Esophagus (tissue), 2 donors: Measurements from ENCODE around the gene TMEM253. TPM values are rescaled to one million over a fixed set of nuclear protein-coding genes. Genes with fewer than 3 reads are reported as not detected.

Experiments used
- H3K27ac ChIP-seq, 2 donors: one replicate each; pipeline ENCODE4 v1.5.1; 2013; ENCODE audit warnings: low read depth in 2 of 2, mild to moderate bottlenecking in 2 of 2, inconsistent platforms in 1 of 2, low read length in 1 of 2, moderate library complexity in 1 of 2
- H3K27me3 ChIP-seq, 2 donors: one replicate each; pipeline ENCODE4 v1.6.1; 2013; ENCODE audit warnings: low read length in 2 of 2, control low read depth in 1 of 2, mild to moderate bottlenecking in 1 of 2; ENCODE audit not compliant: insufficient read depth in 2 of 2, control insufficient read depth in 1 of 2
- H3K36me3 ChIP-seq, 2 donors: one replicate each; pipeline ENCODE4 v1.6.1; 2013; ENCODE audit warnings: low read length in 1 of 2; ENCODE audit not compliant: control insufficient read depth in 2 of 2, insufficient read depth in 2 of 2
- H3K4me1 ChIP-seq, 2 donors: one replicate each; pipeline ENCODE4 v1.6.1; 2013; ENCODE audit warnings: low read length in 1 of 2; ENCODE audit not compliant: control insufficient read depth in 2 of 2, insufficient read depth in 2 of 2
- H3K4me3 ChIP-seq, 2 donors: one replicate each; pipeline ENCODE4 v1.5.1; 2013; ENCODE audit warnings: low read length in 2 of 2, mild to moderate bottlenecking in 2 of 2, low read depth in 1 of 2, moderate library complexity in 1 of 2
- H3K9me3 ChIP-seq, 2 donors: one replicate each; pipeline ENCODE4 v1.6.1; 2013; ENCODE audit warnings: mild to moderate bottlenecking in 2 of 2, low read depth in 1 of 2, low read length in 1 of 2, moderate library complexity in 1 of 2; ENCODE audit not compliant: control insufficient read depth in 2 of 2, insufficient read depth in 1 of 2
- WGBS, 2 donors: extraction: QIAGEN DNeasy Blood & Tissue Kit; methylation state at CpG; one replicate each; pipeline ENCODE4 v1.1.7; 2013; 5-methylcytosine and 5-hydroxymethylcytosine counted together
- polyA plus RNA-seq, 2 donors: library from polyadenylated mRNA; stranded (reverse); fragments of 200-250 nt; gene quantifications; one replicate each; pipeline ENCODE4 v1.2.3, GENCODE V29; 2013
- donor health status: healthy with polysubstance abuse.
- donor health status: Bipolar disorder and iron deficiency.

Gene TMEM253
- polyA plus RNA-seq, 2 donors = 1.6 to 1.8 TPM

- Histone ChIP-seq H3K27ac (peak overlapping the region; percentile 73 to 78), H3K4me1 (peaks cover 0 to 6% of the 10 kb centered on the region in 2 donors), H3K4me3 (peak overlapping the region; percentile 52 to 60), H3K36me3 (no peaks in the 10 kb centered on the region), H3K9me3 (no peaks in the 10 kb centered on the region), H3K27me3 (peaks cover 0 to 3% of the 10 kb centered on the region in 2 donors)
- 1% methylated on average over 23 of the region's 23 CpGs for WGBS, 2 donors
Observed at GRCh38 chr14:21070610-21071224, 30.1 kb upstream of the TMEM253 start.

- Histone ChIP-seq H3K27ac (peak overlapping the region; percentile 73 to 78), H3K4me3 (peak overlapping the region; percentile 52 to 60), H3K9me3 (no peaks in the 10 kb centered on the region), H3K4me1 (peaks cover 0 to 6% of the 10 kb centered on the region in 2 donors), H3K27me3 (peaks cover 0 to 3% of the 10 kb centered on the region in 2 donors), H3K36me3 (no peaks in the 10 kb centered on the region)
- 1 to 2% methylated on average over 30 to 37 of the region's 37 CpGs for WGBS, 2 donors
Observed at GRCh38 chr14:21071225-21072030, 29.4 kb upstream of the TMEM253 start.

DNA sequence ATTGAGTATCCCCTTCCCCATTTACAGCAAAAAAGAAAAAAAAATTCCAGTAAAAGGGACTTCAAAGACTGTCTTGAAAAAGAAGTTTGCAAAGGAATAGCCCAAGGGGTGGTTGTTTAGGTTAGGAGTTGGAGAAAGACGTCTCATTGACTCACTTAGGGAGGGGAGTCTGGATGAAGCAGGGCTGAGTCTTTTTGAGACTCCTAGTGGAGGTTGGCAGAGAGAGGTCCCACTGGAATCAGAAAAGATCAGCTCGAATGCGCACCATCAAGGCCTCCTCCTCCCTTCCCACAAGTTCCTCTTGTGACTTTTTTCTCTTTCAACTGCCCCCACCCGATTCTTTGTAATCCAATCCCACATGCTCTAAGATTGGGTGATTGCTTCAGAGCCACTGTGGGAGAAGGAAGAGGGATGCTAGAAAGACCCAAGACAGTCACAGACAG is 28.8 kb upstream of the TMEM253 start:
- no peaks in the 10 kb centered on the region for H3K9me3 ChIP-seq
- peaks cover 0 to 6% of the 10 kb centered on the region in 2 donors for H3K4me1 ChIP-seq
- peaks cover 0 to 3% of the 10 kb centered on the region in 2 donors for H3K27me3 ChIP-seq
- no peaks in the 10 kb centered on the region for H3K36me3 ChIP-seq
- H3K27ac ChIP-seq = peak overlapping the region in 1 of 2 donors; percentile 78
- no peak overlapping the region for H3K4me3 ChIP-seq
- WGBS, 2 donors = 43 to 54% methylated on average over 4 of the region's 4 CpGs

DNA sequence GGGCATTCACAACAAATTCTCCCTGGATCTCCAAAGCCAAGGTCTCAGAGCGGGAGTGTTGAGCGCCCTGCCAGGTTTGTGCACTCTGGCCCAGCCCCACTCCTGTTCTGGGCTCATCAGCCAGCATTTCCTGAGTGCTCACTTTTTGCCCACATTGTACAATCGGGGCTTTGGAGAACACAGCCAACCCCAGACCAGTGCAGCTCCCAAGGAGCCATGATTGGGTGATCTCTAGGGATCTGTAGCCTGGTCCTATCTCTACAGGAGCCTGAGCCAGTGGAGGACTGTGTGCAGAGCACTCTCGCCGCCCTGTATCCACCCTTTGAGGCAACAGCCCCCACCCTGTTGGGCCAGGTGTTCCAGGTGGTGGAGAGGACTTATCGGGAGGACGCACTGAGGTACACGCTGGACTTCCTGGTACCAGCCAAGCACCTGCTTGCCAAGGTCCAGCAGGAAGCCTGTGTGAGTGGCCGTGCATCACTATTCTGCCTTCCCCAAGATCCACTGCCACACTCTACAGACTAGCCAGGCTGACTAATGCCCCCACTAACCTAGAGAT is 28.0 kb upstream of the TMEM253 start:
- H3K27ac ChIP-seq = peak overlapping the region in 1 of 2 donors; percentile 54
- H3K36me3 ChIP-seq = no peaks in the 10 kb centered on the region
- peaks cover 0 to 6% of the 10 kb centered on the region in 2 donors for H3K4me1 ChIP-seq

GRCh38 chr14:21073921-21074320 is 26.9 kb upstream of the TMEM253 start:
- H3K27ac ChIP-seq = no peak overlapping the region
- H3K27me3 ChIP-seq = peaks cover 0 to 3% of the 10 kb centered on the region in 2 donors
- WGBS, 2 donors = 82 to 87% methylated on average over 9 of the region's 9 CpGs
- no peaks in the 10 kb centered on the region for H3K9me3 ChIP-seq
- peaks cover 0 to 6% of the 10 kb centered on the region in 2 donors for H3K4me1 ChIP-seq
- H3K36me3 ChIP-seq = no peaks in the 10 kb centered on the region
- no peak overlapping the region for H3K4me3 ChIP-seq

More for the DNA sequence above, 28.0 kb upstream of the TMEM253 start:
- Histone ChIP-seq H3K4me3 (no peak overlapping the region), H3K27me3 (peaks cover 0 to 3% of the 10 kb centered on the region in 2 donors), H3K9me3 (no peaks in the 10 kb centered on the region)
- 76 to 88% methylated on average over 9 of the region's 9 CpGs for WGBS, 2 donors

DNA sequence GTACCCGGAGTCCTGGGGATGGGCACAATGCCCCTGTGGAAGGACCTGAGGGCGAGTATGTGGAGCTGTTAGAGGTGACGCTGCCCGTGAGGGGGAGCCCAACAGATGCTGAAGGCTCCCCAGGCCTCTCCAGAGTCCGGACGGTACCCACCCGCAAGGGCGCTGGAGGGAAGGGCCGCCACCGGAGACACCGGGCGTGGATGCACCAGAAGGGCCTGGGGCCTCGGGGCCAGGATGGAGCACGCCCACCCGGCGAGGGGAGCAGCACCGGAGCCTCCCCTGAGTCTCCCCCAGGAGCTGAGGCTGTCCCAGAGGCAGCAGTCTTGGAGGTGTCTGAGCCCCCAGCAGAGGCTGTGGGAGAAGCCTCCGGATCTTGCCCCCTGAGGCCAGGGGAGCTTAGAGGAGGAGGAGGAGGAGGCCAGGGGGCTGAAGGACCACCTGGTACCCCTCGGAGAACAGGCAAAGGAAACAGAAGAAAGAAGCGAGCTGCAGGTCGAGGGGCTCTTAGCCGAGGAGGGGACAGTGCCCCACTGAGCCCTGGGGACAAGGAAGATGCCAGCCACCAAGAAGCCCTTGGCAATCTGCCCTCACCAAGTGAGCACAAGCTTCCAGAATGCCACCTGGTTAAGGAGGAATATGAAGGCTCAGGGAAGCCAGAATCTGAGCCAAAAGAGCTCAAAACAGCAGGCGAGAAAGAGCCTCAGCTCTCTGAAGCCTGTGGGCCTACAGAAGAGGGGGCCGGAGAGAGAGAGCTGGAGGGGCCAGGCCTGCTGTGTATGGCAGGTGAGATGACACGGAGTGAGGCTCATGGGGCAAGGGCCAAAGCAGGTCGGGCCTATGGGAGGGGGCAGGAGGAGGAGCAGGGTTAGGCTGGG is 26.2 kb upstream of the TMEM253 start:
- Histone ChIP-seq H3K4me3 (no peak overlapping the region), H3K27me3 (no peaks in the 10 kb centered on the region), H3K4me1 (no peaks in the 10 kb centered on the region), H3K36me3 (no peaks in the 10 kb centered on the region), H3K9me3 (no peaks in the 10 kb centered on the region), H3K27ac (no peak overlapping the region)
- WGBS, 2 donors = 86 to 90% methylated on average over 22 to 26 of the region's 26 CpGs

GRCh38 chr14:21075719-21076437 is 25.0 kb upstream of the TMEM253 start:
- H3K4me3 ChIP-seq = no peak overlapping the region

GRCh38 chr14:21077672-21078071 is 23.2 kb upstream of the TMEM253 start:
- 79 to 85% methylated on average over 2 of the region's 2 CpGs for WGBS, 2 donors
- no peaks in the 10 kb centered on the region for H3K4me1 ChIP-seq
- H3K36me3 ChIP-seq = peaks cover 0 to 7% of the 10 kb centered on the region in 2 donors
- H3K27ac ChIP-seq = no peak overlapping the region
- H3K9me3 ChIP-seq = no peaks in the 10 kb centered on the region
- no peak overlapping the region for H3K4me3 ChIP-seq
- no peaks in the 10 kb centered on the region for H3K27me3 ChIP-seq

More at GRCh38 chr14:21075719-21076437, 25.0 kb upstream of the TMEM253 start:
- H3K4me1 ChIP-seq = no peaks in the 10 kb centered on the region
- no peaks in the 10 kb centered on the region for H3K27me3 ChIP-seq
- 88 to 91% methylated on average over 9 of the region's 9 CpGs for WGBS, 2 donors
- H3K9me3 ChIP-seq = no peaks in the 10 kb centered on the region
- H3K27ac ChIP-seq = no peak overlapping the region
- no peaks in the 10 kb centered on the region for H3K36me3 ChIP-seq
